Raji (cell line): Measurements from ENCODE around the gene RPS21.

Source experiments
- POLR2A ChIP-seq: IDR thresholded peaks from 2 replicates; pipeline ENCODE4 v1.6.1; 2011; ENCODE audit warnings: low read depth, low read length, control low read depth; ENCODE audit not compliant: insufficient read depth

RPS21 gene

GRCh38 chr20:62367136-62367632, 19.7 kb upstream of the RPS21 start, which contains the start of gene LAMA5:
LAMA5 (minus strand) TSS chr20:62367312; CDS start chr20:62367245, 67 bp downstream.
- no peak for TF ChIP-seq POLR2A

- TF ChIP-seq POLR2A: no peak
These were observed 19.1 kb upstream of the RPS21 start for GRCh38 chr20:62367633-62368391.

- TF ChIP-seq POLR2A: no peak
These were observed 18.4 kb upstream of the RPS21 start for GRCh38 chr20:62368392-62368975.

- no peak for TF ChIP-seq POLR2A
These were observed 17.7 kb upstream of the RPS21 start for GRCh38 chr20:62368976-62369814.

- TF ChIP-seq POLR2A: no peak
These were observed 17.1 kb upstream of the RPS21 start for GRCh38 chr20:62369815-62370114.

- no peak for TF ChIP-seq POLR2A
These were observed 16.6 kb upstream of the RPS21 start for GRCh38 chr20:62370115-62370806.

- no peak for TF ChIP-seq POLR2A
These were observed 15.9 kb upstream of the RPS21 start for GRCh38 chr20:62370807-62371587.

GRCh38 chr20:62371588-62372041, 15.3 kb upstream of the RPS21 start:
- TF ChIP-seq POLR2A: no peak

GRCh38 chr20:62372042-62372993, 14.6 kb upstream of the RPS21 start:
- no peak for TF ChIP-seq POLR2A

GRCh38 chr20:62374331-62375152, 12.4 kb upstream of the RPS21 start:
- no peak for TF ChIP-seq POLR2A

- no peak for TF ChIP-seq POLR2A
These were observed 10.5 kb upstream of the RPS21 start for GRCh38 chr20:62376112-62377063.
